ENCODE data around the gene SYCP3. TPM values are rescaled to one million over a fixed set of nuclear protein-coding genes. Genes with fewer than 3 reads are reported as not detected.

Gene SYCP3
- total and polyA plus RNA-seq, 2 of the 8 experiments (the other 6 are each of a cell fraction or from before 2014, with no cell fraction given): 0.02 to 0.07 TPM

GRCh38 chr12:101749657-101750056 lies 10.4 kb upstream of the SYCP3 start (continued):
- TF ChIP-seq CHD7 (IDR thresholded peaks at IDR 0.05; ENCODE audit: insufficient replicate concordance, low read length) (no peak), RNF2 (IDR thresholded peaks at IDR 0.05; ENCODE audit: borderline replicate concordance, low read depth, low read length, missing control alignments, poor library complexity, severe bottlenecking) (no peak), RAD21 (IDR thresholded peaks at IDR 0.05 in 1 of 2, conservative IDR thresholded peaks at IDR 0.05 in 1 of 2; ENCODE audit: low read depth in 2 of 2, low read length in 2 of 2) (no peak), TCF12 (IDR thresholded peaks at IDR 0.05; ENCODE audit: low read depth, low read length) (no peak), MAFK (IDR thresholded peaks at IDR 0.05; ENCODE audit: low read depth, low read length) (no peak), CEBPB (IDR thresholded peaks at IDR 0.05; ENCODE audit: low read depth, low read length) (no peak), POLR2AphosphoS5 (IDR thresholded peaks at IDR 0.05; ENCODE audit: low read depth, low read length) (no peak), SUZ12 (IDR thresholded peaks at IDR 0.05; ENCODE audit: low read length) (no peak), KDM5A (IDR thresholded peaks at IDR 0.05; ENCODE audit: low read length) (no peak), SIX5 (IDR thresholded peaks at IDR 0.05; ENCODE audit: low read depth, low read length) (no peak), RFX5 (IDR thresholded peaks at IDR 0.05; ENCODE audit: borderline replicate concordance, low read depth, low read length) (no peak)

Data from H1 (cell line).